IPS-18a (cell line): ENCODE results near the gene DDO.
"Not testable (repeated sequence)": the region's sequence is repeated elsewhere in the genome, so short reads cannot be mapped to it uniquely, and the experiment has no call there.

Source experiments
- H3K27ac ChIP-seq: one replicate; pipeline ENCODE4 v1.5.1; 2013; ENCODE audit warnings: low read length
- H3K27me3 ChIP-seq: one replicate; pipeline ENCODE4 v1.6.1; 2013; ENCODE audit warnings: mild to moderate bottlenecking, low read length; ENCODE audit not compliant: control insufficient read depth, insufficient read depth
- H3K36me3 ChIP-seq: one replicate; pipeline ENCODE4 v1.6.1; 2013; ENCODE audit warnings: low read depth, low read length; ENCODE audit not compliant: control insufficient read depth
- H3K4me1 ChIP-seq: one replicate; pipeline ENCODE4 v1.6.1; 2013; ENCODE audit warnings: low read depth, low read length; ENCODE audit not compliant: control insufficient read depth
- H3K4me3 ChIP-seq: one replicate; pipeline ENCODE4 v1.5.1; 2013; ENCODE audit warnings: low read length
- H3K9ac ChIP-seq: one replicate; pipeline ENCODE4 v1.6.1; 2013; ENCODE audit warnings: mild to moderate bottlenecking, low read length, moderate library complexity
- H3K9me3 ChIP-seq: one replicate; pipeline ENCODE4 v1.6.1; 2013; ENCODE audit warnings: low read depth, low read length; ENCODE audit not compliant: control insufficient read depth

DDO gene, protein sequence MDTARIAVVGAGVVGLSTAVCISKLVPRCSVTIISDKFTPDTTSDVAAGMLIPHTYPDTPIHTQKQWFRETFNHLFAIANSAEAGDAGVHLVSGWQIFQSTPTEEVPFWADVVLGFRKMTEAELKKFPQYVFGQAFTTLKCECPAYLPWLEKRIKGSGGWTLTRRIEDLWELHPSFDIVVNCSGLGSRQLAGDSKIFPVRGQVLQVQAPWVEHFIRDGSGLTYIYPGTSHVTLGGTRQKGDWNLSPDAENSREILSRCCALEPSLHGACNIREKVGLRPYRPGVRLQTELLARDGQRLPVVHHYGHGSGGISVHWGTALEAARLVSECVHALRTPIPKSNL

GRCh38 chr6:110415086-110415916 lies at the start of gene DDO:
DDO (minus strand) TSS chr6:110415575; CDS start chr6:110413462, 2,113 bp downstream.
- H3K27ac ChIP-seq, result no peak within 1 kb of the TSS

GRCh38 chr6:110462884-110463481 lies 47.6 kb upstream of the DDO start:
- Histone ChIP-seq H3K4me3 (no peak overlapping the region), H3K27ac (no peak overlapping the region), H3K9me3 (peaks cover 8% of the 10 kb centered on the region), H3K36me3 (no peaks in the 10 kb centered on the region), H3K4me1 (no peaks in the 10 kb centered on the region), H3K27me3 (no peaks in the 10 kb centered on the region), H3K9ac (no peak overlapping the region)

More at GRCh38 chr6:110415086-110415916, at the start of gene DDO:
- Histone ChIP-seq H3K4me1 (no peaks in the 10 kb centered on the region), H3K36me3 (no peaks in the 10 kb centered on the region), H3K9me3 (no peaks in the 10 kb centered on the region), H3K27me3 (no peaks in the 10 kb centered on the region), H3K4me3 (no peak within 1 kb of the TSS), H3K9ac (no peak within 1 kb of the TSS)

GRCh38 chr6:110461376-110461775 lies 46.0 kb upstream of the DDO start:
- Histone ChIP-seq H3K9ac (no peak overlapping the region), H3K4me3 (no peak overlapping the region), H3K27me3 (no peaks in the 10 kb centered on the region)

DNA sequence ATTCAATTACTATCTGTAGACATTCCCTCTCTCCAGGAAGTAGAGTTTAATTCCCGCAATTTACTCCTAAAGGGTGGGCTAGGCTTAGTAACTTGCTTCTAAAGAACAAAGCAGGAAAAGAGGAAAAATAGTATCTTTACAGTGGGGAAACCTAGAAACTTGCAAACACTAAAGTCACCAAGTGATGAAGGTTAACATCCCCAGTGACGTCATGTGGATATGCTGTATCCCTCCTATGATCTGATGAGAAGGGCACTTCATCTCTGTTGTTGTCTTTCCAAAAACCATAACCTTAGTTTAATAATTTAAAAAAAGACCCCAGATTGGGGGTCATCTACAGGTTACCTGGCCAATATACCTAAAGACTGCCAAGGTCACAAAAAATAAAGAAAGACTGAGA lies 43.8 kb upstream of the DDO start:
- Histone ChIP-seq H3K27me3 (no peaks in the 10 kb centered on the region), H3K9me3 (peaks cover 8% of the 10 kb centered on the region), H3K9ac (no peak overlapping the region), H3K27ac (no peak overlapping the region), H3K4me1 (no peaks in the 10 kb centered on the region), H3K36me3 (no peaks in the 10 kb centered on the region), H3K4me3 (no peak overlapping the region)

More at GRCh38 chr6:110461376-110461775, 46.0 kb upstream of the DDO start:
- Histone ChIP-seq H3K4me1 (no peaks in the 10 kb centered on the region), H3K27ac (no peak overlapping the region), H3K9me3 (peaks cover 8% of the 10 kb centered on the region), H3K36me3 (no peaks in the 10 kb centered on the region)

GRCh38 chr6:110458476-110458875 lies 43.1 kb upstream of the DDO start:
- Histone ChIP-seq H3K4me3 (no peak overlapping the region), H3K9ac (no peak overlapping the region), H3K36me3 (no peaks in the 10 kb centered on the region), H3K27me3 (no peaks in the 10 kb centered on the region), H3K4me1 (no peaks in the 10 kb centered on the region), H3K9me3 (peaks cover 8% of the 10 kb centered on the region), H3K27ac (no peak overlapping the region)

GRCh38 chr6:110457567-110458175 lies 42.3 kb upstream of the DDO start:
- H3K27me3 ChIP-seq, H3K9me3 ChIP-seq, H3K36me3 ChIP-seq, H3K4me3 ChIP-seq, H3K9ac ChIP-seq, H3K4me1 ChIP-seq, H3K27ac ChIP-seq: not testable (repeated sequence)

DNA sequence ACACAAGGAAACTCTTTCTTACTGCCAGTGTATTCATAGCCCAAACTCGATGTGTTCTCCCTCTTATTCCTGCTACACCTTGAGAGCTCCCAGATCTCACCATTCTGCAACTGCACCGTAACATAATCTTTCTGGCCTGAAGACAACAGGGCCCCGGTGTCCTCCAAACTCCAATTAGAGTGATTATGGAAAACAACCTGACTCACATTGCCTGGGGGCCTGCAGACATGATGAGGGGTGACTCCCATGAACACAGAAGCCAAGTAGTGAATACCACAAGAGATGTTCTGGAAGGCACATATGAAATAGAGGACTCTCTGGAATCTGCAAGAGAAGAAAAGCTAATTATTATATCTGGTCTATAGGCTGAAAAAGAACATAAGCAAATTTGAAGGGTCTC lies 41.3 kb upstream of the DDO start:
- H3K36me3 ChIP-seq, result no peaks in the 10 kb centered on the region
- no peaks in the 10 kb centered on the region for H3K27me3 ChIP-seq
- H3K4me3 ChIP-seq, result no peak overlapping the region
- no peaks in the 10 kb centered on the region for H3K9me3 ChIP-seq
- no peak overlapping the region for H3K9ac ChIP-seq
- H3K4me1 ChIP-seq, result no peaks in the 10 kb centered on the region
- no peak overlapping the region for H3K27ac ChIP-seq

GRCh38 chr6:110449541-110449895 lies 34.1 kb upstream of the DDO start:
- Histone ChIP-seq H3K36me3 (no peaks in the 10 kb centered on the region), H3K4me3 (no peak overlapping the region), H3K9ac (no peak overlapping the region), H3K27me3 (no peaks in the 10 kb centered on the region), H3K27ac (no peak overlapping the region), H3K4me1 (no peaks in the 10 kb centered on the region), H3K9me3 (no peaks in the 10 kb centered on the region)

GRCh38 chr6:110448846-110449540 lies 33.6 kb upstream of the DDO start:
- no peaks in the 10 kb centered on the region for H3K27me3 ChIP-seq
- no peaks in the 10 kb centered on the region for H3K4me1 ChIP-seq
- no peaks in the 10 kb centered on the region for H3K36me3 ChIP-seq
- H3K9ac ChIP-seq, result no peak overlapping the region
- H3K4me3 ChIP-seq, result no peak overlapping the region
- no peaks in the 10 kb centered on the region for H3K9me3 ChIP-seq
- H3K27ac ChIP-seq, result no peak overlapping the region

DNA sequence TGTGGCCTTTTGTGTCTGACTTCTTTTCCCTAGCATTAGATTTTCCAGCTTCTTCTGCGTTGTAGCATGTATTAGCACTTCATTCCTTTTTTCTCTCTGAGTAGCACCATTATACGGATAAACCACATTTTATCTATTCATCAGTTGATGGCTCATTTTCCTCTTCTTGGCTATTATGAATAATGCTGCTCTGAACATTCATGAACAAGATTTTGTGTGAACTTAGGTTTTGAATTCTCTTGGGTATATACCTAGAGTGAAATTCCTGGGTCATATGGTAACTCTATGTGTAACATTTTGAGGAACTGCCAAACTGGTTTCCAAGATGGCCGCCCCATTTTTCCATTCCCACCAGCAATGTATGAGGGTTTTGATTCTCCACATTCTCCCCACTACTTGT lies 32.4 kb upstream of the DDO start:
- Histone ChIP-seq H3K4me1 (no peaks in the 10 kb centered on the region), H3K36me3 (no peaks in the 10 kb centered on the region), H3K9me3 (no peaks in the 10 kb centered on the region), H3K9ac (no peak overlapping the region), H3K4me3 (no peak overlapping the region), H3K27me3 (no peaks in the 10 kb centered on the region), H3K27ac (no peak overlapping the region)

DNA sequence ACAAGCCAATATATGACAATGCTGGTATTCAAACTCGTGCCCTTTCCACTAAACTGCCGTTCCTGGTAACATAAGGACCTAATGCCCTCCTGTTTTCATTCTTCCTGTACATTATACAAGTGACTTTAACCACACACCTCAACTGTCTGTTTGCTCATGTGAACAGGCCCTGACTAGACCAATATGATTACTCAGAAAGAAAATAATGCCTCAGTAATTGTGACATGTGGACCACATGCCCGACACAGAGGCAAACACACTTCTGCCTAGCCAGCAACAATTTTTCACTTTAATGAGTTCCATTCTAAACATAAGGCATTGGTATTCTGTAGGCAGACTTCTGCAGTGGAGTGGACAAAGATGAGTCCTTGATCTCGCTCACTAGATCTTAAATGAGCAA lies 31.0 kb upstream of the DDO start:
- no peak overlapping the region for H3K27ac ChIP-seq
- H3K9ac ChIP-seq, result no peak overlapping the region

More for the DNA sequence above, 31.0 kb upstream of the DDO start:
- H3K9me3 ChIP-seq, result no peaks in the 10 kb centered on the region
- no peaks in the 10 kb centered on the region for H3K36me3 ChIP-seq
- H3K27me3 ChIP-seq, result no peaks in the 10 kb centered on the region
- no peak overlapping the region for H3K4me3 ChIP-seq
- H3K4me1 ChIP-seq, result no peaks in the 10 kb centered on the region
